ENCODE measurements around the gene LSAMP. TPM values are rescaled to one million over a fixed set of nuclear protein-coding genes. Genes with fewer than 3 reads are reported as not detected.

The LSAMP gene
- total and polyA plus RNA-seq, 3 donors from 2014 or later, result 3.1 to 10.3 (median 9.1) TPM

- TF ChIP-seq POLR2A (IDR thresholded peaks at IDR 0.05) (no peak), CTCF (IDR thresholded peaks at IDR 0.05) (no peak)
- intact Hi-C loops (cut with DNase I; ENCODE audit: low total_unique reads), result no loop called here
- Histone ChIP-seq H3K4me1 (no peaks in the 10 kb centered on the region), H3K9me3 (no peaks in the 10 kb centered on the region), H3K4me3 (no peak overlapping the region), H3K36me3 (ENCODE audit: low read depth, missing control alignments) (no peaks in the 10 kb centered on the region), H3K27me3 (no peaks in the 10 kb centered on the region), H3K27ac (no peak overlapping the region)
- 67 to 78% methylated on average over 3 of the region's 3 CpGs for WGBS, 2 donors
- DNase-seq, result no peak
Measured at GRCh38 chr3:115943579-115943978, 501.7 kb downstream of the LSAMP start.

GRCh38 chr3:115937054-115937453 lies 508.2 kb downstream of the LSAMP start:
- H3K27me3 ChIP-seq, result no peaks in the 10 kb centered on the region
- no peaks in the 10 kb centered on the region for H3K9me3 ChIP-seq
- H3K4me3 ChIP-seq, result no peak overlapping the region
- TF ChIP-seq POLR2A (IDR thresholded peaks at IDR 0.05), result no peak
- peak in 1 of 3 experiments; percentile 47 for TF ChIP-seq CTCF (IDR thresholded peaks at IDR 0.05)
- no peaks in the 10 kb centered on the region for H3K36me3 ChIP-seq (ENCODE audit: low read depth, missing control alignments)
- no peaks in the 10 kb centered on the region for H3K4me1 ChIP-seq
- H3K27ac ChIP-seq, result no peak overlapping the region
- intact Hi-C loops (cut with DNase I; ENCODE audit: low total_unique reads), result no loop called here
- 88 to 89% methylated on average over 2 of the region's 2 CpGs for WGBS, 2 donors
- no peak for DNase-seq

GRCh38 chr3:115932807-115933206 lies 512.5 kb downstream of the LSAMP start:
- no peaks in the 10 kb centered on the region for H3K27me3 ChIP-seq
- no peak for DNase-seq
- no peaks in the 10 kb centered on the region for H3K36me3 ChIP-seq (ENCODE audit: low read depth, missing control alignments)
- intact Hi-C loops (cut with DNase I; ENCODE audit: low total_unique reads), result no loop called here
- no peaks in the 10 kb centered on the region for H3K4me1 ChIP-seq
- H3K27ac ChIP-seq, result no peak overlapping the region
- 91 to 97% methylated on average over 7 of the region's 7 CpGs for WGBS, 2 donors
- TF ChIP-seq CTCF (IDR thresholded peaks at IDR 0.05), result no peak
- TF ChIP-seq POLR2A (IDR thresholded peaks at IDR 0.05), result no peak
- H3K4me3 ChIP-seq, result no peak overlapping the region
- H3K9me3 ChIP-seq, result no peaks in the 10 kb centered on the region

- Histone ChIP-seq H3K36me3 (ENCODE audit: low read depth, missing control alignments) (no peaks in the 10 kb centered on the region), H3K27me3 (no peaks in the 10 kb centered on the region), H3K4me3 (no peak overlapping the region), H3K27ac (no peak overlapping the region), H3K4me1 (no peaks in the 10 kb centered on the region), H3K9me3 (no peaks in the 10 kb centered on the region)
- no peak for DNase-seq
- WGBS, 2 donors, result 84 to 94% methylated on average over 2 of the region's 2 CpGs
- TF ChIP-seq CTCF (IDR thresholded peaks at IDR 0.05) (no peak), POLR2A (IDR thresholded peaks at IDR 0.05) (no peak)
- intact Hi-C loops (cut with DNase I; ENCODE audit: low total_unique reads), result no loop called here
Measured at GRCh38 chr3:115931581-115931980, 513.7 kb downstream of the LSAMP start.

- Histone ChIP-seq H3K36me3 (ENCODE audit: low read depth, missing control alignments) (no peaks in the 10 kb centered on the region), H3K27me3 (no peaks in the 10 kb centered on the region), H3K27ac (no peak overlapping the region), H3K9me3 (no peaks in the 10 kb centered on the region), H3K4me1 (no peaks in the 10 kb centered on the region), H3K4me3 (no peak overlapping the region)
- DNase-seq, result no peak
- WGBS, 2 donors, result 35 to 55% methylated on average over 3 of the region's 3 CpGs
- no peak for TF ChIP-seq CTCF (IDR thresholded peaks at IDR 0.05)
- no peak for TF ChIP-seq POLR2A (IDR thresholded peaks at IDR 0.05)
- intact Hi-C loops (cut with DNase I; ENCODE audit: low total_unique reads), result no loop called here
Measured at GRCh38 chr3:115930922-115931321, 514.4 kb downstream of the LSAMP start.
